Measurements from ENCODE around the gene NTRK3.

DNA sequence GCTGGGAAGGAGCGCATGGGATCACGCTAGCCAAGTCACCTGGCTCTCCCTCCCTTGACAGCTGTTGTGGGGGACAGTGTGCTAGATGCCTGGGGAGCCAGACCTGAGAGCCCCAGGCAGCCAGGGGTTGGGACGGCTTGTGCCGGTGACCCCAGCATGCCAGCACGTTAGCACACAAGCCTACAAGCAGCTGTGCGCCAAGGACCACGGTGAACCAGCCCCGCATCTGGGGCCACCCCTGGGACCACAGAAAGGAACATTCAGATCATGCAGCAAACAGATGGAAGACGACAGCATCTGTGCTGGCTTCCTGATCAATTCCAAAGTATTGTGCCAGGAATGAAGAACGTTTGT lies 64.8 kb downstream of the NTRK3 start:
- TF ChIP-seq EZH2 (IDR thresholded peaks at IDR 0.05; ENCODE audit: low read length, unreplicated experiment) (no peak), CTCF (conservative IDR thresholded peaks at IDR 0.05; ENCODE audit: low read depth, low read length) (no peak), EZH2phosphoT487 (IDR thresholded peaks at IDR 0.05; ENCODE audit: borderline replicate concordance, low read length) (no peak)

All from PC-3 (cell line).